Osteocyte (in vitro differentiated cells): ENCODE results near the gene APCDD1. TPM values are rescaled to one million over a fixed set of nuclear protein-coding genes. Genes with fewer than 3 reads are reported as not detected.

Experiments used
- DNase-seq: peaks from one replicate; pipeline ENCODE4 v3.0.0; 2021; ENCODE audit warnings: mixed read lengths; ENCODE audit not compliant: unreplicated experiment; ENCODE audit errors: extremely low spot score
- H3K27ac Mint-ChIP-seq: one replicate; pipeline ENCODE4 v1.8.0; 2021; ENCODE audit warnings: mild to moderate bottlenecking, mixed read lengths; ENCODE audit not compliant: unreplicated experiment
- H3K27me3 Mint-ChIP-seq: one replicate; pipeline ENCODE4 v1.8.0; 2021; ENCODE audit warnings: mixed read lengths; ENCODE audit not compliant: unreplicated experiment
- H3K36me3 Mint-ChIP-seq: one replicate; pipeline ENCODE4 v1.8.0; 2021; ENCODE audit warnings: mixed read lengths; ENCODE audit not compliant: unreplicated experiment
- H3K4me1 Mint-ChIP-seq: one replicate; pipeline ENCODE4 v1.8.0; 2021; ENCODE audit warnings: mixed read lengths; ENCODE audit not compliant: unreplicated experiment
- H3K4me3 Mint-ChIP-seq: one replicate; pipeline ENCODE4 v1.8.0; 2021; ENCODE audit warnings: mild to moderate bottlenecking, moderate library complexity, mixed read lengths; ENCODE audit not compliant: unreplicated experiment
- H3K9me3 Mint-ChIP-seq: one replicate; pipeline ENCODE4 v1.8.0; 2021; ENCODE audit warnings: mixed read lengths; ENCODE audit not compliant: unreplicated experiment
- total RNA-seq: library from RNA; stranded (reverse); gene quantifications from 2 replicates; pipeline ENCODE4 v1.2.1, GENCODE V29; 2021
- TF ChIP-seq, protein P1 (sequence below): fragments of 200-600 bp; sonication (generic); IDR thresholded peaks from 2 replicates; pipeline ENCODE4 v1.5.0; 2021; ENCODE audit warnings: antibody characterized with exemption, mild to moderate bottlenecking, moderate library complexity

Gene APCDD1
- total RNA-seq, 1 donor from 2014 or later: 1.4 TPM

DNA sequence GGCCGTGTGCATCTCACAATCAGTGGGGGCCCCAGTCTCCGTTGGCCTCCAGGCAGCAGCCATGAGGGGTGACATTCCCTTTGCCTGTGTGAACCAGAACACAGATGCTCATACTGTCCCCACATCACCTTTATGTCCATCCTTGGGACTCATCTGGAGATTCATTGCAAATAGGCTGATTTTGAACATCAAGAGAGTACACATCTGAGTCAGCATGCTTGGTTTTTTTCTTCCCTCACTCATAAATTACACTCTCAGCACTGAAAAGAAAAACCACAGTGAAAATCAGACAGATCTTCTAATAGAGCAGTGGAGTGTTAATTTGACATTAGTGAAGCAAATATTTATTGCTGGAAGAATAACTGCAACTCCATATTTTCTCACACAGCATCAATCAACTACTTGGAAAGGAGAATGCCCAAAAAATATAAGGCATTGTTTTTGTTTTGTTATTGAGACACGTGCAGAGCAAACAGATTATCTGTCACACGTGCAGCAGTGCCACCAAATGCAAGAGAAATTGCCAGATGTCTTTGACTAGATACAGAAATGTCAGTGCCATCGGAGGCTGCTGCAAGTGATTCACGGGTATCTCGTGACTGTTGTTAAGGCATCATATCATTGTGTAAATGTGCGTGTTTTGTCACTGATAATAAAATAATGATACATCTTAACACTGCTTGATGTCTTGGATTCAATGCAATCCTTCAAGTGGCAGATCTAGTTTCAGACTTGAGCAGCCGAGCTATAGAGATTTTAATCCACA lies 10.9 kb downstream of the APCDD1 start:
- TF ChIP-seq, protein P1, sequence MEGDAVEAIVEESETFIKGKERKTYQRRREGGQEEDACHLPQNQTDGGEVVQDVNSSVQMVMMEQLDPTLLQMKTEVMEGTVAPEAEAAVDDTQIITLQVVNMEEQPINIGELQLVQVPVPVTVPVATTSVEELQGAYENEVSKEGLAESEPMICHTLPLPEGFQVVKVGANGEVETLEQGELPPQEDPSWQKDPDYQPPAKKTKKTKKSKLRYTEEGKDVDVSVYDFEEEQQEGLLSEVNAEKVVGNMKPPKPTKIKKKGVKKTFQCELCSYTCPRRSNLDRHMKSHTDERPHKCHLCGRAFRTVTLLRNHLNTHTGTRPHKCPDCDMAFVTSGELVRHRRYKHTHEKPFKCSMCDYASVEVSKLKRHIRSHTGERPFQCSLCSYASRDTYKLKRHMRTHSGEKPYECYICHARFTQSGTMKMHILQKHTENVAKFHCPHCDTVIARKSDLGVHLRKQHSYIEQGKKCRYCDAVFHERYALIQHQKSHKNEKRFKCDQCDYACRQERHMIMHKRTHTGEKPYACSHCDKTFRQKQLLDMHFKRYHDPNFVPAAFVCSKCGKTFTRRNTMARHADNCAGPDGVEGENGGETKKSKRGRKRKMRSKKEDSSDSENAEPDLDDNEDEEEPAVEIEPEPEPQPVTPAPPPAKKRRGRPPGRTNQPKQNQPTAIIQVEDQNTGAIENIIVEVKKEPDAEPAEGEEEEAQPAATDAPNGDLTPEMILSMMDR: no peak
- Mint-ChIP-seq H3K27ac (no peak overlapping the region), H3K4me3 (no peak overlapping the region), H3K9me3 (no peaks in the 10 kb centered on the region), H3K4me1 (no peaks in the 10 kb centered on the region), H3K27me3 (peaks cover 28% of the 10 kb centered on the region), H3K36me3 (no peaks in the 10 kb centered on the region)
- no peak for DNase-seq

DNA sequence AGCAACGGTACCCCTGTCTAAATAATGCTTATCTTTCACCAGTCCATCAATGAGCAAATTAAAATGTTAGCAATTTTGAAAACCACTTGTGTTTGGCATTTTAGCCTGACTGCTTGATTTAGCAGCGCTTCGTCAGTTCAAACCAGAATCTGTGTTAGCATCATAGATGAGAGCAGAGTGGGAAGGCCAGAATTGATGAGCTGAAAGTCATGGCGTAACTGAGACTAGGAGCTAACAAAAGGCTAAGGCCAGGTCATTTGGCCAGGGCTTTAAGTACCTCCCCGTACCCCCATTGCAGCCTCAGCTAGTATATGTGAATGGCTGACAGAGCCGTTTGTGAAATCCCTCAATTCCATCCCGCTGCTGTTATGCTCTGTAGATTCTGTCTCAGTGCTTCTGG lies 16.0 kb downstream of the APCDD1 start:
- peaks cover 24% of the 10 kb centered on the region for H3K27me3 Mint-ChIP-seq
- no peak overlapping the region for H3K4me3 Mint-ChIP-seq
- no peaks in the 10 kb centered on the region for H3K9me3 Mint-ChIP-seq

DNA sequence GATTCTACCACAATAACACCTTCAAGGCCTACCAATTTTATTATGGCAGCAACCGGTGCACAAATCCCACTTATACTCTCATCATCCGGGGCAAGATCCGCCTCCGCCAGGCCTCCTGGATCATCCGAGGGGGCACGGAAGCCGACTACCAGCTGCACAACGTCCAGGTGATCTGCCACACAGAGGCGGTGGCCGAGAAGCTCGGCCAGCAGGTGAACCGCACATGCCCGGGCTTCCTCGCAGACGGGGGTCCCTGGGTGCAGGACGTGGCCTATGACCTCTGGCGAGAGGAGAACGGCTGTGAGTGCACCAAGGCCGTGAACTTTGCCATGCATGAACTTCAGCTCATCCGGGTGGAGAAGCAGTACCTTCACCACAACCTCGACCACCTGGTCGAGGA lies 17.1 kb downstream of the APCDD1 start:
- TF ChIP-seq, protein P1: no peak
- no peaks in the 10 kb centered on the region for H3K9me3 Mint-ChIP-seq
- H3K4me3 Mint-ChIP-seq: no peak overlapping the region
- no peaks in the 10 kb centered on the region for H3K36me3 Mint-ChIP-seq
- peaks cover 27% of the 10 kb centered on the region for H3K27me3 Mint-ChIP-seq
- no peak for DNase-seq
- H3K27ac Mint-ChIP-seq: no peak overlapping the region
- no peaks in the 10 kb centered on the region for H3K4me1 Mint-ChIP-seq

More for the DNA sequence above, 16.0 kb downstream of the APCDD1 start:
- TF ChIP-seq, protein P1: no peak
- no peak for DNase-seq
- Mint-ChIP-seq H3K4me1 (no peaks in the 10 kb centered on the region), H3K27ac (no peak overlapping the region), H3K36me3 (no peaks in the 10 kb centered on the region)

DNA sequence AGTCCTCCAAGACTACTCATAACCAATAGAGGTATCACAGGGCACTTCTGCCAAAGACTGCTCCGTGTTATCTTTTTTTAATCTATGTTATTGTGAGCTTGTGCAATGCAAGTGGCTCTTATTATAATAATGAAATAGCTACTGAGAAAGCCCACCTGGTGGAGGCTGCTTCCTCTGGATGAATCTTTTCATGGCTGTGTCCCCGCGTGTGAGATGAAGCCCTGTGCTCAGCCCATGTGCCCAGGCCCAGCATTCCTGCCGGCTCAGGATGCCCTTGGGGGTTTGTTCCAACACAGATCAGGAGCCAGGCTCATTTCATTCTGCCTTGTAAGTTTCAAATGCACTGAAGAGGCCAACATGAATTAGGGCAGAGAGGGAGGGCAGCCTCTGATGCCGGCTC lies 18.7 kb downstream of the APCDD1 start:
- no peaks in the 10 kb centered on the region for H3K36me3 Mint-ChIP-seq
- no peak overlapping the region for H3K27ac Mint-ChIP-seq
- H3K4me1 Mint-ChIP-seq: peaks cover 4% of the 10 kb centered on the region
- TF ChIP-seq, protein P1: no peak
- H3K27me3 Mint-ChIP-seq: peaks cover 20% of the 10 kb centered on the region
- no peak for DNase-seq
- H3K4me3 Mint-ChIP-seq: no peak overlapping the region
- no peaks in the 10 kb centered on the region for H3K9me3 Mint-ChIP-seq

DNA sequence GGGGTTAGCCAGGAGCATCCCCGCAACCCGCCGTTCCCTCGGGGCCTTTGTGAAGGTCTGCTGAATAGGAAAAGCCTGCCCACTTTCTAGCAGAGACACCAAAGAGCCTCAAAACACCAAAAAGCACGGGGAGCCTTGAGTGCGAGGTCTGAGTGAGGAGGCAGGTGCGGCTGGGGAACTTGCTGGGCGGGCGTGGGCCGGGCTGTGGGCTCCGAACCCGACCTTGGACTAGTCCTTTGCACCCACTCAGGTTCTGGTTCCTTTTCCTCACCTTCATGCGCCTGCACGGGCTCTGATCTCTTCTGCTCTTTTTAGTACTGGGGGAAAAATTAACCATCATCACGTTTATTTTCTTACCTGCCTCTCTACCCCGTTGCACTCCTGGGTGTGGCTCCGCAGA lies 19.9 kb downstream of the APCDD1 start:
- no peak for DNase-seq
- no peak overlapping the region for H3K27ac Mint-ChIP-seq
- TF ChIP-seq, protein P1: no peak
- H3K9me3 Mint-ChIP-seq: no peaks in the 10 kb centered on the region
- H3K4me3 Mint-ChIP-seq: no peak overlapping the region
- no peaks in the 10 kb centered on the region for H3K36me3 Mint-ChIP-seq
- H3K4me1 Mint-ChIP-seq: peaks cover 4% of the 10 kb centered on the region
- peaks cover 23% of the 10 kb centered on the region for H3K27me3 Mint-ChIP-seq
